HEK293 (cell line): ENCODE data around the gene S100A3.

ENCODE experiments used
- CTCF ChIA-PET: fragments of 350-600 bp; formaldehyde crosslinking; extraction: SDS; loops from one replicate; lab custom pipeline; 2021; ENCODE audit warnings: antibody characterized with exemption; lab: Yijun Ruan, JAX
- POLR2A ChIA-PET: fragments of 300-600 bp; formaldehyde crosslinking; extraction: SDS; loops from one replicate; lab custom pipeline; 2020; ENCODE audit warnings: antibody characterized with exemption, inconsistent platforms; lab: Yijun Ruan, JAX
- H3K27ac ChIP-seq: fragments of 200-500 bp; sonication (Bioruptor generic); 2 replicates; pipeline ENCODE4 v1.5.1; 2014; ENCODE audit warnings: low read depth, low read length, control low read depth, inconsistent platforms; ENCODE audit errors: extremely low read depth
- H3K36me3 ChIP-seq, 2 experiments: fragments of 200-500 bp in 1 of 2; sonication (Bioruptor generic) in 1 of 2; 1 replicate in 1 of 2; 2 replicates in 1 of 2; pipeline ENCODE4 v1.5.1; 2014 to 2017; ENCODE audit warnings: inconsistent platforms in 2 of 2, low read length in 2 of 2; ENCODE audit not compliant: control insufficient read depth in 2 of 2, insufficient read depth in 1 of 2
- H3K4me1 ChIP-seq: fragments of 200-500 bp; sonication (Bioruptor generic); 2 replicates; pipeline ENCODE4 v1.5.1; 2014; ENCODE audit warnings: mild to moderate bottlenecking, low read length, inconsistent platforms; ENCODE audit not compliant: control insufficient read depth, insufficient read depth
- H3K4me3 ChIP-seq: 2 replicates; pipeline ENCODE4 v1.5.1; 2011; ENCODE audit warnings: low read depth, mild to moderate bottlenecking, control low read depth, low read length, moderate library complexity
- H3K9me3 ChIP-seq: fragments of 200-500 bp; sonication (Bioruptor generic); 2 replicates; pipeline ENCODE4 v1.5.1; 2014; ENCODE audit warnings: low read depth, low read length, inconsistent platforms; ENCODE audit not compliant: control insufficient read depth, insufficient read depth
- ELK4 ChIP-seq: IDR thresholded peaks from 2 replicates; pipeline ENCODE4 v1.6.1; 2011; ENCODE audit warnings: mild to moderate bottlenecking, low read depth, low read length, borderline replicate concordance
- GLIS2 ChIP-seq: fragments of 450-650 bp; formaldehyde crosslinking; IDR thresholded peaks from 2 replicates; pipeline ENCODE4 v1.5.1; 2016; ENCODE audit warnings: missing biosample characterization, missing genetic modification characterization
- MYNN ChIP-seq: fragments of 450-650 bp; formaldehyde crosslinking; IDR thresholded peaks from 2 replicates; pipeline ENCODE4 v1.5.1; 2016; ENCODE audit warnings: missing biosample characterization, missing genetic modification characterization, borderline replicate concordance
- RBAK ChIP-seq: fragments of 450-650 bp; formaldehyde crosslinking; IDR thresholded peaks from 2 replicates; pipeline ENCODE4 v1.5.1; 2016; ENCODE audit warnings: missing biosample characterization, missing genetic modification characterization
- REST ChIP-seq: fragments of 450-650 bp; formaldehyde crosslinking; IDR thresholded peaks from 2 replicates; pipeline ENCODE4 v1.5.1; 2016; ENCODE audit warnings: missing biosample characterization, missing genetic modification characterization
- ZNF133 ChIP-seq: fragments of 450-650 bp; formaldehyde crosslinking; IDR thresholded peaks from 2 replicates; pipeline ENCODE4 v1.5.1; 2016; ENCODE audit warnings: missing biosample characterization, missing genetic modification characterization
- ZNF146 ChIP-seq: fragments of 450-650 bp; formaldehyde crosslinking; IDR thresholded peaks from 2 replicates; pipeline ENCODE4 v1.5.1; 2016; ENCODE audit warnings: missing biosample characterization, missing genetic modification characterization
- ZNF16 ChIP-seq: fragments of 450-650 bp; formaldehyde crosslinking; IDR thresholded peaks from 2 replicates; pipeline ENCODE4 v1.5.1; 2016; ENCODE audit warnings: low read depth, missing biosample characterization, missing genetic modification characterization
- ZNF274 ChIP-seq, 2 experiments: fragments of 200-500 bp in 1 of 2; fragments of 450-650 bp in 1 of 2; sonication (Bioruptor generic) in 1 of 2; formaldehyde crosslinking in 1 of 2; IDR thresholded peaks; 2 replicates each; pipeline versions ENCODE4 v1.5.1 to v1.6.1; 2014 to 2016; ENCODE audit warnings: borderline replicate concordance in 1 of 2, inconsistent platforms in 1 of 2, low read length in 1 of 2, missing biosample characterization in 1 of 2, missing genetic modification characterization in 1 of 2
- ZNF362 ChIP-seq: fragments of 450-650 bp; formaldehyde crosslinking; IDR thresholded peaks from 2 replicates; pipeline ENCODE4 v1.5.1; 2016; ENCODE audit warnings: missing biosample characterization, missing genetic modification characterization
- ZNF366 ChIP-seq: fragments of 450-650 bp; formaldehyde crosslinking; conservative IDR thresholded peaks from 2 replicates; pipeline ENCODE4 v1.5.1; 2016; ENCODE audit warnings: missing biosample characterization, missing genetic modification characterization
- ZNF404 ChIP-seq: fragments of 450-650 bp; formaldehyde crosslinking; IDR thresholded peaks from 2 replicates; pipeline ENCODE4 v1.5.1; 2017; ENCODE audit warnings: missing biosample characterization, missing genetic modification characterization
- ZNF426 ChIP-seq: fragments of 450-650 bp; formaldehyde crosslinking; IDR thresholded peaks from 2 replicates; pipeline ENCODE4 v1.5.1; 2017; ENCODE audit warnings: missing biosample characterization, missing genetic modification characterization, mild to moderate bottlenecking, inconsistent platforms, moderate library complexity
- ZNF48 ChIP-seq: fragments of 450-650 bp; formaldehyde crosslinking; IDR thresholded peaks from 2 replicates; pipeline ENCODE4 v1.5.1; 2016; ENCODE audit warnings: missing biosample characterization, missing genetic modification characterization
- ZNF488 ChIP-seq: fragments of 450-650 bp; formaldehyde crosslinking; IDR thresholded peaks from 2 replicates; pipeline ENCODE4 v1.5.1; 2016; ENCODE audit warnings: missing biosample characterization, missing genetic modification characterization
- ZNF549 ChIP-seq: fragments of 450-650 bp; IDR thresholded peaks from 2 replicates; pipeline ENCODE4 v1.5.1; 2018; ENCODE audit warnings: missing biosample characterization, missing genetic modification characterization, mild to moderate bottlenecking, inconsistent platforms, moderate library complexity
- ZNF561 ChIP-seq: fragments of 450-650 bp; IDR thresholded peaks from 2 replicates; pipeline ENCODE4 v1.5.1; 2018; ENCODE audit warnings: missing biosample characterization, missing genetic modification characterization, borderline replicate concordance
- ZNF660 ChIP-seq: fragments of 450-650 bp; IDR thresholded peaks from 2 replicates; pipeline ENCODE4 v1.5.1; 2018; ENCODE audit warnings: missing biosample characterization, mild to moderate bottlenecking, missing genetic modification characterization
- ZNF677 ChIP-seq: fragments of 450-650 bp; IDR thresholded peaks from 2 replicates; pipeline ENCODE4 v1.5.0; 2018; ENCODE audit warnings: missing biosample characterization, mild to moderate bottlenecking, missing genetic modification characterization, moderate library complexity
- ZNF692 ChIP-seq: fragments of 450-650 bp; formaldehyde crosslinking; IDR thresholded peaks from 2 replicates; pipeline ENCODE4 v1.5.1; 2016; ENCODE audit warnings: missing biosample characterization, missing genetic modification characterization
- ZSCAN16 ChIP-seq: fragments of 450-650 bp; formaldehyde crosslinking; IDR thresholded peaks from 2 replicates; pipeline ENCODE4 v1.5.1; 2016; ENCODE audit warnings: missing biosample characterization, missing genetic modification characterization
- ZSCAN30 ChIP-seq: fragments of 450-650 bp; IDR thresholded peaks from 2 replicates; pipeline ENCODE4 v1.5.1; 2018; ENCODE audit warnings: missing biosample characterization, mild to moderate bottlenecking, missing genetic modification characterization, moderate library complexity
- ZXDB ChIP-seq: fragments of 450-650 bp; formaldehyde crosslinking; IDR thresholded peaks from 2 replicates; pipeline ENCODE4 v1.5.1; 2016; ENCODE audit warnings: missing biosample characterization, missing genetic modification characterization

The S100A3 gene

GRCh38 chr1:153565529-153566374, 16.7 kb upstream of the S100A3 start, which contains the start of gene S100A2 (continued):
- peak; percentile 100 for TF ChIP-seq ZNF692 (tag by site-specific recombination)
- TF ChIP-seq ZNF16 (tag by site-specific recombination), result no peak
- TF ChIP-seq ZNF488, result no peak; the same call in 1 of the 2 replicates
- no peak for TF ChIP-seq ZSCAN16 (tag by site-specific recombination)
- TF ChIP-seq GLIS2 (tag by site-specific recombination), result peak; percentile 71
- peak; percentile 27 for TF ChIP-seq ZNF660 (tag by site-specific recombination)
- TF ChIP-seq ZNF426, result no peak
- TF ChIP-seq ZNF561 (tag by site-specific recombination), result no peak
- TF ChIP-seq MYNN (tag by site-specific recombination), result no peak
- 0 out of 2 replicates have a peak, but pooled peaks have one; percentile 30 for TF ChIP-seq ZNF366 (tag by site-specific recombination)

- Histone ChIP-seq H3K9me3 (no peaks in the 10 kb centered on the region), H3K4me3 (no peak overlapping the region), H3K36me3 (no peaks in the 10 kb centered on the region), H3K4me1 (peaks cover 7% of the 10 kb centered on the region), H3K27ac (no peak overlapping the region)
- TF ChIP-seq ZNF16 (tag by site-specific recombination) (no peak), ZNF133 (tag by site-specific recombination) (no peak), ZNF549 (no peak), ZSCAN30 (tag by site-specific recombination) (no peak), ZNF404 (tag by site-specific recombination) (no peak), REST (tag by site-specific recombination) (no peak), ZNF274 (IDR thresholded peaks at IDR 0.05; ENCODE audit: low read length) (no peak), ZNF274 (tag by site-specific recombination; IDR thresholded peaks at IDR 0.05; ENCODE audit: borderline replicate concordance) (no peak), ZNF48 (tag by site-specific recombination) (no peak), ZNF677 (tag by site-specific recombination) (no peak), RBAK (tag by site-specific recombination) (no peak), ELK4 (no peak), ZXDB (tag by site-specific recombination) (no peak), ZNF146 (tag by site-specific recombination) (no peak), ZNF362 (no peak)
- ChIA-PET CTCF (interaction anchor here (0.6 to 3.1 kb wide), 6 partner anchors 10 to 63 kb away, joined by 3 to 28 read pairs (median 3); partner anchors contain the start of gene S100A13), POLR2A (interaction anchor here (0.8 to 1.9 kb wide), 4 partner anchors 19 to 404 kb away, joined by 3 to 7 read pairs (median 4); partner anchors contain the start of genes CHTOP, CREB3L4, S100A4 and S100A5)
These were observed 14.9 kb upstream of the S100A3 start for GRCh38 chr1:153563991-153564390.
